Measurements from ENCODE around the gene SNAPC5. TPM values are rescaled to one million over a fixed set of nuclear protein-coding genes. Genes with fewer than 3 reads are reported as not detected.

The SNAPC5 gene
- total RNA-seq, 4 donors from 2014 or later, result 22.0 to 35.8 (median 26.4) TPM

DNA sequence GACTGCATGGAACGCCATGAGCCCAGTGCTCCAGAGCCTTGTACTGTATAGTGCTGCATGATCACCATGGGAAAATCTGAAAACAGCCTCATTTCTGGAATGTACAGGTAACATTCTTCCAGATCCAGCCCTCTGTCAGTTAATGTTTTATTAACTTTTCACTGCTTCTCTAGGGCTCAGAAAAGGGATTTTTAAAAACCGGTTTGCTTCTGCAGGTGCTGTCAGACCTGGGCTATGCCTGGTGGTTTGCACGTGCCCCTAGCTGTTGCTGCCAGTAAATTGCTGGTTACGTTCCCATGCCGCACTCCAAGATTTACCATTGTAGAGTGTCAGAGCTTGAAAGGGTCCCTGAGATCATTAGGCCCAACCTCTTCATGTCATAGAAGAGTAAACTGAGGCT, 9.0 kb downstream of the SNAPC5 start:
- TF ChIP-seq, protein P1, sequence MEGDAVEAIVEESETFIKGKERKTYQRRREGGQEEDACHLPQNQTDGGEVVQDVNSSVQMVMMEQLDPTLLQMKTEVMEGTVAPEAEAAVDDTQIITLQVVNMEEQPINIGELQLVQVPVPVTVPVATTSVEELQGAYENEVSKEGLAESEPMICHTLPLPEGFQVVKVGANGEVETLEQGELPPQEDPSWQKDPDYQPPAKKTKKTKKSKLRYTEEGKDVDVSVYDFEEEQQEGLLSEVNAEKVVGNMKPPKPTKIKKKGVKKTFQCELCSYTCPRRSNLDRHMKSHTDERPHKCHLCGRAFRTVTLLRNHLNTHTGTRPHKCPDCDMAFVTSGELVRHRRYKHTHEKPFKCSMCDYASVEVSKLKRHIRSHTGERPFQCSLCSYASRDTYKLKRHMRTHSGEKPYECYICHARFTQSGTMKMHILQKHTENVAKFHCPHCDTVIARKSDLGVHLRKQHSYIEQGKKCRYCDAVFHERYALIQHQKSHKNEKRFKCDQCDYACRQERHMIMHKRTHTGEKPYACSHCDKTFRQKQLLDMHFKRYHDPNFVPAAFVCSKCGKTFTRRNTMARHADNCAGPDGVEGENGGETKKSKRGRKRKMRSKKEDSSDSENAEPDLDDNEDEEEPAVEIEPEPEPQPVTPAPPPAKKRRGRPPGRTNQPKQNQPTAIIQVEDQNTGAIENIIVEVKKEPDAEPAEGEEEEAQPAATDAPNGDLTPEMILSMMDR (IDR thresholded peaks at IDR 0.05), result no peak
- DNase-seq (ENCODE audit: low spot score) (no peak), ATAC-seq (ENCODE audit: low FRiP score) (no peak)

DNA sequence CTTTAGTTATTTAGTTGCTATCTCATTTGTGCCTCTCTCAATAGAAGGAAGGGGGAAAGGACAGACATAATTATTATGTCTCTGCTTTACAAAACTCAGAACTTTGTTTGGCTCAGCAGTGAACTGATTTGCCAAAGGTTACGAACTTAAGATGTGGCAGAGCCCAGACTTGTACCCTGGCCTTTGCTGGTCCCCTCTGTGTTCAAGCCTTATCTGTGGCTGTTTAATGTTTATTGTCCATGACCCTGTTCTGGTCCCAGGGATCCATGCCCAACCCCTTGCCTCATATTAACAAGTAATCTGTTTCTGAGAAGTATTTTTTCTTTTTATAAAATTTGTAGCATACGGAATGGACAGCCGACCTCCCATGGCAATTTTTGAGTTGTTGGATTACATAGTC, 10.7 kb downstream of the SNAPC5 start:
- ATAC-seq (ENCODE audit: low FRiP score), result no peak

DNA sequence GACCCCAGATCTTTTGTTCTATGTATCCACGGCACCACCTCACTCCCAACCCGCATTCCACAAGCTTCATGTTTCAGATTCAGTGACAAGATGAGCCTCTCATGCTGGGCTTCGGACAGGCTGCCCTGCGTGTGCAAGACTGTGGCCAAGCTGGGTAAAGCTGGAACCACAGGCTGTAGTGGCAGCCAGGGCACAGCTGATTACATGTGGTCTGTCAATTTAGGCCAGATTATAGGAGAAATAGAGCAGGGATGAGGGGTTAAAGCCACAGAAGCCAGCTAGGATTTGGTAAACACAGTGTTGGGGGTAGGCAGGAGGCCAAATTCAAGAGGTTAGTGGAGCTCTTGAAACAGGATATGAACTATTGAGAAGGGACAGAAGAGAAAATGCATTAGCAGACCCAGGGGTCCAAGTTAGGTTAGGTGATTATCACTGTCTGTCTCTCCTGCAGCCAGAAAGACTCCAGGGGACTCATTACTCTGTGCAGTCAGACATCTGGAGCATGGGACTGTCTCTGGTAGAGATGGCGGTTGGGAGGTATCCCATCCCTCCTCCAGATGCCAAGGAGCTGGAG, 12.9 kb downstream of the SNAPC5 start:
- no peak for DNase-seq (ENCODE audit: low spot score)
- no peak for ATAC-seq (ENCODE audit: low FRiP score)
- TF ChIP-seq, protein P1 (IDR thresholded peaks at IDR 0.05), result no peak

More for the DNA sequence above, 10.7 kb downstream of the SNAPC5 start:
- no peak for DNase-seq (ENCODE audit: low spot score)
- TF ChIP-seq, protein P1 (IDR thresholded peaks at IDR 0.05), result no peak

DNA sequence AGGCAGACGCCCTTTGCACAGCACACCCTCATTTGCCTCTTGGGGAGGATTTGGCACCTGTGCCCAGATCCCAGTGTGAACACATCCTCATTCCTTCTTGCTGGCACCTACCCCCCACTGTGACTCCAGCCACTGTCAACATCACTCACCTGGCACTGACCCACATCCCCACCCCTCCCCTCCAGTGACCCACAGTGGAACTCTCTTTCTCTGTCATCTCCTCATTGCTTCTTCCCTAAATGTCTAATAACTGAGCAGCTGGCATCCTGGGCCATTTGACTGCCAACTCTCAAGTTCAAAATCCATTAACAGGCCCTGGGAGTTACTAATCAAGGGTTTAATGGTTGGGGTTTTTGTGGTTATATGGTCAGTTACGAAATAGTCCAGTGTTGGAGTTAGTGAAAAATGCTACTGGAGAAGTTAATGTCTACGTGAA, 14.4 kb downstream of the SNAPC5 start:
- ATAC-seq (ENCODE audit: low FRiP score), result no peak
- TF ChIP-seq, protein P1 (IDR thresholded peaks at IDR 0.05), result no peak

DNA sequence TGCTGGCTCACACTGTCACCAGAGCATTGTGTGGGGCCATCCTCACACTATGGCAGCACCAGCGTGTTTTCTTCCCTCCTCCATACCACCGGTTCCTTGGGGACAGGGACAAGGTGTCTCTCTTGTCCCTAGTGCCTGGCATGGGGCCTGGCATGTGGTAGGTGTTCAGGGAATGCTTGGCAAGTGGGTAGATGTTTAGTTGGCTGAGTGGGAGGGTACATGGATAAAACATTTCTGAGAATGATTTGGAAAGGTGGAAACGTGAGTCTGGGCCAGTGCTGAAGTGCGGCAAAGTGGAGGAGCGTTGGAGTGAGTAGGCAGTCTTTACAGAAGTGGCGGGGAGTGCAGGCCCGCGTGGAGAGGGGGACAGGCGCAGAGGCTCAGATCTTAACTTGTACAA, 15.0 kb downstream of the SNAPC5 start:
- TF ChIP-seq, protein P1 (IDR thresholded peaks at IDR 0.05), result no peak
- no peak for DNase-seq (ENCODE audit: low spot score)
- no peak for ATAC-seq (ENCODE audit: low FRiP score)

More for the DNA sequence above, 14.4 kb downstream of the SNAPC5 start:
- no peak for DNase-seq (ENCODE audit: low spot score)

DNA sequence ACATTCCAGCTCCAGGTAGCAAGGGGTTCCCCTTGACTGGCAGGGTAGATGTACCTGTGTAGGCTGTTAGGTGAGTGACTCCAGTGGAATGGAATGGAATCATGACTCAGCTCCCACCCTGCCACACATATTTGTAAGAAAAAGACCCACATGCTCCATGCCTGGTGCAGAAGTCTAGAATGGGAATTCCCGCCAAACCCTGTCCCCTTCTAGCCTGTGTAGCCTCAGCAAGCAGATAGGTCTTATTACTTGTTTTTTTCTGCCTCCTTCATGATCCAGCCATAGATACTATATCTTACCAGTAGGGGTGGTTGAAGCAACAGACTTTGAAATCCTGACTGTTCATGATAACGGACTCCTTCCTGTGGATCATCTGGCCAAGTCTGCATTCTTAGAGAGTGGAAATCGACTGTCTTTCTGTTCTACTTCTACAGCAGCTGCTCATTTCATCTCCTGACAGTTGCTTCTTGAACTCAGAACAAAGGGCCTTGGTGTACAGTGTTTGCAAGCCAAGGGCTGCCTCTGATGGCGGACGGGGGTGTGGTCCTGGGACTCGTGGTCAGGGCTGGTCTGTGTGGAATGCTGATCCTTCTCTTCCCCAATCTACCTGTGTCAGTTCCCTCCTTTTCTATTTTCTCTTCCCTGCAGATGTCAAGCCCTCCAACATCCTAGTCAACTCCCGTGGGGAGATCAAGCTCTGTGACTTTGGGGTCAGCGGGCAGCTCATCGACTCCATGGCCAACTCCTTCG, 16.3 kb downstream of the SNAPC5 start:
- no peak for ATAC-seq (ENCODE audit: low FRiP score)
- TF ChIP-seq, protein P1 (IDR thresholded peaks at IDR 0.05), result no peak

DNA sequence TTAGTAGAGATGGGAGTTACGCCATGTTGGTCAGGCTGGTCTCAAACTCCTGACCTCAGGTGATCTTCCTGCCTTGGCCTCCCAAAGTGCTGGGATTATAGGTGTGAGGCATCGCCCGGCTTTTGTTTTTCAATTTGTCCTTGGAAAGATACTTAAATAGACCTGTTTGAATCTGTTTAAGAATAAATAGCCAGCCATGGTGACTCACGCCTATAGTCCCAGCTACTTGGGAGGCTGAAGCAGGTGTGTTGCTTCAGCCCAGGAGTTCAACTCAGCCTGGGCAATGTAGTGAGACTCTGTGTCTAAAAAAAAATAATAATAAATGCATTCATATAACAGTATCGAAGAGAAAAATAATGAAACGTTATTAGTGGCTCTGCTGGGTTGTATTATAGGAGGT, 17.3 kb downstream of the SNAPC5 start:
- TF ChIP-seq, protein P1 (IDR thresholded peaks at IDR 0.05), result no peak
- ATAC-seq (ENCODE audit: low FRiP score), result no peak
- no peak for DNase-seq (ENCODE audit: low spot score)

More for the DNA sequence above, 16.3 kb downstream of the SNAPC5 start:
- DNase-seq (ENCODE audit: low spot score), result no peak

All from omental fat pad (tissue), 4 donors.